Tibial nerve (tissue), 4 donors: ENCODE results near the gene UCHL1. TPM values are rescaled to one million over a fixed set of nuclear protein-coding genes. Genes with fewer than 3 reads are reported as not detected.
"Not testable (repeated sequence)": the region's sequence is repeated elsewhere in the genome, so short reads cannot be mapped to it uniquely, and the experiment has no call there.

Experiments used
- DNase-seq, 2 donors: peaks; one replicate each; pipeline ENCODE4 v3.0.0-alpha.2; 2019; ENCODE audit warnings: low spot score in 2 of 2
- H3K27ac ChIP-seq, 4 donors: fragments of 200-600 bp; sonication (generic) in 3 of 4; one replicate each; pipeline ENCODE4 v1.5.1; 2017 to 2019; ENCODE audit warnings: mild to moderate bottlenecking in 1 of 4
- H3K27me3 ChIP-seq, 2 donors: fragments of 200-600 bp; sonication (generic) in 1 of 2; one replicate each; pipeline versions ENCODE4 v1.5.1 to v1.6.0; 2017 to 2019
- H3K36me3 ChIP-seq, 3 donors: fragments of 200-600 bp; sonication (generic); one replicate each; pipeline ENCODE4 v1.5.1; 2018 to 2019
- H3K4me1 ChIP-seq, 4 donors: fragments of 200-600 bp; sonication (generic) in 3 of 4; one replicate each; pipeline ENCODE4 v1.5.1; 2017 to 2019
- H3K4me3 ChIP-seq, 4 donors: fragments of 200-600 bp; sonication (generic) in 3 of 4; one replicate each; pipeline ENCODE4 v1.5.1; 2017 to 2019; ENCODE audit warnings: mild to moderate bottlenecking in 1 of 4, moderate library complexity in 1 of 4
- H3K9me3 ChIP-seq, 4 donors: fragments of 200-600 bp; sonication (generic) in 3 of 4; one replicate each; pipeline ENCODE4 v1.5.1; 2017 to 2019
- CTCF ChIP-seq, 5 experiments: fragments of 200-600 bp in 3 of 5; fragments of 450-650 bp in 2 of 5; sonication (generic) in 3 of 5; IDR thresholded peaks; one replicate each; pipeline ENCODE4 v1.5.1; 2016 to 2019; ENCODE audit warnings: antibody characterized with exemption in 5 of 5, mild to moderate bottlenecking in 3 of 5, moderate library complexity in 2 of 5
- EP300 ChIP-seq, 2 donors: sonication (generic); formaldehyde crosslinking; IDR thresholded peaks; one replicate each; pipeline ENCODE4 v1.6.1; 2017; ENCODE audit warnings: antibody characterized with exemption in 2 of 2, mild to moderate bottlenecking in 1 of 2
- POLR2A ChIP-seq, 2 donors: fragments of 450-650 bp; IDR thresholded peaks; one replicate each; pipeline ENCODE4 v1.6.1; 2017; ENCODE audit warnings: antibody characterized with exemption in 2 of 2, mild to moderate bottlenecking in 2 of 2, moderate library complexity in 2 of 2
- WGBS, 2 donors: methylation state at CpG; one replicate each; pipeline ENCODE4 v1.1.5; 2018; 5-methylcytosine and 5-hydroxymethylcytosine counted together
- total RNA-seq, 4 donors: library from RNA; depleted of rRNA; stranded (reverse); fragments of >200 nt; gene quantifications; one replicate each; pipeline ENCODE4 v1.1.0, GENCODE V29; 2016

Gene UCHL1
- total RNA-seq, 4 donors from 2014 or later, result 55.9 to 204 (median 71.5) TPM

- DNase-seq, result no peak
- no peaks in the 10 kb centered on the region for H3K27me3 ChIP-seq
- no peaks in the 10 kb centered on the region for H3K9me3 ChIP-seq
- no peaks in the 10 kb centered on the region for H3K4me1 ChIP-seq
- no peak overlapping the region for H3K27ac ChIP-seq
- no peak overlapping the region for H3K4me3 ChIP-seq
- no peak for TF ChIP-seq EP300 (IDR thresholded peaks at IDR 0.05)
- TF ChIP-seq POLR2A (IDR thresholded peaks at IDR 0.05), result no peak
- TF ChIP-seq CTCF (IDR thresholded peaks at IDR 0.05), result no peak
- peaks cover 0 to 19% (median 0%) of the 10 kb centered on the region in 3 donors for H3K36me3 ChIP-seq
Observed at GRCh38 chr4:41269682-41270081, 13.0 kb downstream of the UCHL1 start.

DNA sequence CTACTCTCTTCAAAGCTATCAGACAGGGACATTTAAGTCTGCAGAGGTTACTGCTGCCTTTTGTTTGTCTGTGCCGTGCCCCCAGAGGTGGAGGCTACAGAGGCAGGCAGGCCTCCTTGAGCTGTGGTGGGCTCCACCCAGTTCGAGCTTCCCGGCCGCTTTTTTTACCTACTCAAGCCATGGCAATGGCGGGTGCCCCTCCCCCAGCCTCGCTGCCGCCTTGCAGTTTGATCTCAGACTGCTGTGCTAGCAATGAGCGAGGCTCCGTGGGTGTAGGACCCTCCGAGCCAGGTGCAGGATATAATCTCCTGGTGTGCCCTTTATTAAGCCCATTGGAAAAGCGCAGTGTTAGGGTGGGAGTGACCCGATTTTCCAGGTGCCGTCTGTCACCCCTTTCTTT lies 19.2 kb downstream of the UCHL1 start:
- H3K36me3 ChIP-seq, H3K4me1 ChIP-seq, H3K4me3 ChIP-seq, H3K27me3 ChIP-seq, H3K9me3 ChIP-seq, H3K27ac ChIP-seq, DNase-seq: not testable (repeated sequence)
- WGBS, 2 donors, result 97% methylated on average over 13 of the region's 13 CpGs

- TF ChIP-seq POLR2A (IDR thresholded peaks at IDR 0.05), result no peak
- no peak for TF ChIP-seq EP300 (IDR thresholded peaks at IDR 0.05)
- 68 to 78% methylated on average over 8 of the region's 8 CpGs for WGBS, 2 donors
Observed at GRCh38 chr4:41280010-41280409, 23.3 kb downstream of the UCHL1 start.

DNA sequence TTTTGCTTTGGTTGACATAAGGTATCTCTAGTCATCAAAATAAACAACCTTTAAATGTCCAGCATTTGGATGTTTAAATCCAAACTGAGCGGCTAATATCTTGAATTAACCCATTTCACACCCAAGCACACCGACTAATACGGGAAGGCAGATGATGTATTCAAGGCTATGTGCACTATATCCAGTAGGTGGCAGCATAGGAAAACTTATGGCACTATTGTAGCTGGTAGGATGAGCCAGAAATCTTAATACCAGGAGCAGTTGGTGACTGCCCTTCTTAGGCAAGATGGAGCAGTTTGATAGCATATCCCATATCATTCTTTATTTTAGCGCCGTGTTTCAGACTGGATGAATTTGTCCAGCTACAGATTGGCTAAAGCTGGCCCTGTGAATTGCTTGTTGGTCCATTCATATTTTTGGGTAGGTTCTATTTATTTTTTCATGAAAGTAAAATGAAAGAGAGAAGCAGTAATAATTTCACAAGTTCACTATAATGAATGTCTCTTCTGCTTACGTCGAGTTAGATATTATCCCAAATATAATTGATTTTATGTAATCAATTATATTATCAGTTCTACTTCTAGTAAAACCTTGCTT lies 24.4 kb downstream of the UCHL1 start:
- 15 to 16% methylated on average over 7 of the region's 7 CpGs for WGBS, 2 donors
- no peak overlapping the region for H3K4me3 ChIP-seq
- H3K4me1 ChIP-seq, result no peaks in the 10 kb centered on the region
- TF ChIP-seq EP300 (IDR thresholded peaks at IDR 0.05) (peak in 1 of 2 donors; percentile 32), CTCF (IDR thresholded peaks at IDR 0.05) (peak; percentile 74 to 90 (median 78)), POLR2A (IDR thresholded peaks at IDR 0.05) (no peak)
- peak in 1 of 2 donors; percentile 86 for DNase-seq
- no peaks in the 10 kb centered on the region for H3K36me3 ChIP-seq
- H3K9me3 ChIP-seq, result no peaks in the 10 kb centered on the region
- H3K27ac ChIP-seq, result no peak overlapping the region
- no peaks in the 10 kb centered on the region for H3K27me3 ChIP-seq

More at GRCh38 chr4:41280010-41280409, 23.3 kb downstream of the UCHL1 start:
- Histone ChIP-seq H3K27me3 (no peaks in the 10 kb centered on the region), H3K4me3 (no peak overlapping the region), H3K4me1 (no peaks in the 10 kb centered on the region), H3K36me3 (no peaks in the 10 kb centered on the region), H3K9me3 (no peaks in the 10 kb centered on the region), H3K27ac (no peak overlapping the region)
- DNase-seq, result no peak

- TF ChIP-seq CTCF (IDR thresholded peaks at IDR 0.05), result no peak
- no peak for TF ChIP-seq EP300 (IDR thresholded peaks at IDR 0.05)
- no peak for TF ChIP-seq POLR2A (IDR thresholded peaks at IDR 0.05)
- Histone ChIP-seq H3K4me1 (no peaks in the 10 kb centered on the region), H3K27ac (no peak overlapping the region), H3K4me3 (no peak overlapping the region), H3K9me3 (no peaks in the 10 kb centered on the region), H3K27me3 (no peaks in the 10 kb centered on the region), H3K36me3 (no peaks in the 10 kb centered on the region)
- WGBS, 2 donors, result 32 to 48% methylated on average over 1 of the region's 1 CpG
- DNase-seq, result no peak
Observed at GRCh38 chr4:41282366-41282765, 25.6 kb downstream of the UCHL1 start.

DNA sequence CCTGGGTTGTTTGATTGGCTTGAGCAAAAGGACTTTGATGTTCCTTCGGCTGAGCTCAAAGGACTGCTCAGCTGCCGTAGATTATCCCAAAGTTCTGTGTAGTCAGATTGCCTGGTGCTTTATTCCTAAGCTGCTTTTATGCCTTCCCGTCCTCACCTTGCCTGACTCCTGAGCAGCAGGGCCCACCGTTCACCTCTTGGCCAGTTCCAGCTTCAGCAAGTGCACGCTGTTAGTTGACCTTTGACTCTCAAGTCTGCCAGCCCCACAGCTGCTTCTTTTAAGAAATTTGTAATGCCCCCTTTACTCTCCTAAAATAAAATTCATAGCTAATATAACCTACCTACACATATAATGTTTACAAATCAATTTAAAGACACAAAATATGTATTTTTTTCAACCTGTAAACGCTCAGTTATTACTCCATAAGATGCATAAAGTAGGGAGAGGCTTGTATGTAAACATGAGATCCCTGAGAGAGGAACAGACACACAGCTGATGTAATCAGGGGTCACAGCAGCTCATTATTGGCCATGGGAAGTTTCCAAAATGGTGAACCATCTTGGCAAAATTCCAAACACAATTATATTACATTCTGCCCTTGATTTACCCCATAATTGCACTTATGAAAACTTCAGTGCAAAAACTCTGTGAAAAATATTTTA lies 28.6 kb downstream of the UCHL1 start:
- H3K36me3 ChIP-seq, result no peaks in the 10 kb centered on the region
- no peak for DNase-seq
- no peak for TF ChIP-seq POLR2A (IDR thresholded peaks at IDR 0.05)
- no peak for TF ChIP-seq EP300 (IDR thresholded peaks at IDR 0.05)
- TF ChIP-seq CTCF (IDR thresholded peaks at IDR 0.05), result no peak
- 77 to 80% methylated on average over 6 of the region's 6 CpGs for WGBS, 2 donors
- H3K27ac ChIP-seq, result no peak overlapping the region
- no peaks in the 10 kb centered on the region for H3K9me3 ChIP-seq
- no peak overlapping the region for H3K4me3 ChIP-seq
- H3K4me1 ChIP-seq, result no peaks in the 10 kb centered on the region
- no peaks in the 10 kb centered on the region for H3K27me3 ChIP-seq
